Astrocyte (in vitro differentiated cells and primary cell): ENCODE measurements around the gene ATRN. TPM values are rescaled to one million over a fixed set of nuclear protein-coding genes. Genes with fewer than 3 reads are reported as not detected.

ENCODE experiments used
- DNase-seq: peaks from one replicate; pipeline ENCODE4 v3.0.0-alpha.2; 2010; ENCODE audit warnings: low read depth
- FAIRE-seq: peaks from 2 replicates; lab custom pipeline; 2011; peaks lifted over from hg19 to GRCh38; lab: Jason Lieb, UNC
- H2AFZ ChIP-seq: 2 replicates; pipeline ENCODE4 v1.6.0; 2012; ENCODE audit warnings: low read depth, low read length, inconsistent platforms
- H3K27ac ChIP-seq: 2 replicates; pipeline ENCODE4 v1.5.1; 2011; ENCODE audit warnings: low read depth, low read length, inconsistent platforms
- H3K27me3 ChIP-seq: 2 replicates; pipeline ENCODE4 v1.6.0; 2011; ENCODE audit warnings: low read length, inconsistent platforms; ENCODE audit not compliant: insufficient read depth
- H3K36me3 ChIP-seq: 2 replicates; pipeline ENCODE4 v1.5.1; 2011; ENCODE audit warnings: low read length, inconsistent platforms; ENCODE audit not compliant: insufficient read depth
- H3K4me1 ChIP-seq: 2 replicates; pipeline ENCODE4 v1.5.1; 2011; ENCODE audit warnings: low read length, inconsistent platforms; ENCODE audit not compliant: insufficient read depth
- H3K4me2 ChIP-seq: 2 replicates; pipeline ENCODE4 v1.6.0; 2012; ENCODE audit warnings: low read length, inconsistent platforms
- H3K4me3 ChIP-seq: 2 replicates; pipeline ENCODE4 v1.5.1; 2011; ENCODE audit warnings: low read depth, mild to moderate bottlenecking, low read length, inconsistent platforms; ENCODE audit not compliant: insufficient read depth
- H3K79me2 ChIP-seq: 2 replicates; pipeline ENCODE4 v1.6.0; 2012; ENCODE audit warnings: mild to moderate bottlenecking, low read length, inconsistent platforms; ENCODE audit not compliant: insufficient read depth
- H3K9ac ChIP-seq: 2 replicates; pipeline ENCODE4 v1.6.0; 2012; ENCODE audit warnings: mild to moderate bottlenecking, low read length, inconsistent platforms
- H3K9me3 ChIP-seq: 2 replicates; pipeline ENCODE4 v1.5.1; 2012; ENCODE audit warnings: low read depth, mild to moderate bottlenecking, low read length, inconsistent platforms; ENCODE audit not compliant: insufficient read depth
- H4K20me1 ChIP-seq: 2 replicates; pipeline ENCODE4 v1.6.0; 2012; ENCODE audit warnings: low read length, inconsistent platforms; ENCODE audit not compliant: insufficient read depth
- H3K27ac Mint-ChIP-seq: one replicate; pipeline ENCODE4 v1.8.0; 2021; ENCODE audit warnings: mild to moderate bottlenecking, mixed read lengths; ENCODE audit not compliant: unreplicated experiment
- H3K27me3 Mint-ChIP-seq: one replicate; pipeline ENCODE4 v1.8.0; 2021; ENCODE audit warnings: low read depth, mixed read lengths; ENCODE audit not compliant: unreplicated experiment
- H3K36me3 Mint-ChIP-seq: one replicate; pipeline ENCODE4 v1.8.0; 2021; ENCODE audit warnings: low read depth, mixed read lengths; ENCODE audit not compliant: unreplicated experiment
- H3K4me1 Mint-ChIP-seq: one replicate; pipeline ENCODE4 v1.8.0; 2021; ENCODE audit warnings: low read depth, mixed read lengths; ENCODE audit not compliant: unreplicated experiment
- H3K4me3 Mint-ChIP-seq: one replicate; pipeline ENCODE4 v1.8.0; 2021; ENCODE audit warnings: mild to moderate bottlenecking, moderate library complexity, mixed read lengths; ENCODE audit not compliant: unreplicated experiment
- H3K9me3 Mint-ChIP-seq: one replicate; pipeline ENCODE4 v1.8.0; 2021; ENCODE audit warnings: mild to moderate bottlenecking, mixed read lengths; ENCODE audit not compliant: unreplicated experiment
- CTCF ChIP-seq: IDR thresholded peaks from 2 replicates; pipeline ENCODE4 v1.5.1; 2011; ENCODE audit warnings: low read depth, mild to moderate bottlenecking, inconsistent platforms, low read length, moderate library complexity; ENCODE audit not compliant: insufficient read depth
- EZH2 ChIP-seq: IDR thresholded peaks from 2 replicates; pipeline ENCODE4 v1.6.1; 2012; ENCODE audit warnings: mild to moderate bottlenecking, low read length, inconsistent platforms; ENCODE audit not compliant: insufficient read depth
- total RNA-seq: library from RNA; stranded (reverse); gene quantifications from 2 replicates; pipeline ENCODE4 v1.2.1, GENCODE V29; 2021

Gene ATRN
- total RNA-seq, 1 donor from 2014 or later, result 33.8 TPM

GRCh38 chr20:3670511-3670910 is 199.7 kb downstream of the ATRN start:
- Histone ChIP-seq H3K27ac (no peak overlapping the region), H3K9ac (no peak overlapping the region), H3K4me3 (no peak overlapping the region), H3K27me3 (peaks cover 20% of the 10 kb centered on the region), H2AFZ (no peak overlapping the region), H3K36me3 (no peaks in the 10 kb centered on the region), H3K79me2 (no peaks in the 10 kb centered on the region), H4K20me1 (no peaks in the 10 kb centered on the region), H3K4me1 (no peaks in the 10 kb centered on the region), H3K9me3 (no peaks in the 10 kb centered on the region), H3K4me2 (no peak overlapping the region)
- TF ChIP-seq EZH2 (no peak), CTCF (no peak)
- DNase-seq (no peak), FAIRE-seq (no peak)
- H3K4me3 Mint-ChIP-seq, result no peak overlapping the region
- no peak overlapping the region for H3K27ac Mint-ChIP-seq
- H3K9me3 Mint-ChIP-seq, result no peaks in the 10 kb centered on the region
- H3K4me1 Mint-ChIP-seq, result peaks cover 9% of the 10 kb centered on the region
- no peaks in the 10 kb centered on the region for H3K36me3 Mint-ChIP-seq
- H3K27me3 Mint-ChIP-seq, result peaks cover 41% of the 10 kb centered on the region

GRCh38 chr20:3670945-3671344 is 200.1 kb downstream of the ATRN start:
- H3K4me2 ChIP-seq, result no peak overlapping the region
- H2AFZ ChIP-seq, result no peak overlapping the region
- H3K9ac ChIP-seq, result no peak overlapping the region
- Mint-ChIP-seq H3K27ac (no peak overlapping the region), H3K27me3 (peaks cover 43% of the 10 kb centered on the region), H3K9me3 (no peaks in the 10 kb centered on the region), H3K4me1 (peaks cover 9% of the 10 kb centered on the region), H3K4me3 (no peak overlapping the region), H3K36me3 (no peaks in the 10 kb centered on the region)
- no peaks in the 10 kb centered on the region for H4K20me1 ChIP-seq
- H3K9me3 ChIP-seq, result no peaks in the 10 kb centered on the region
- H3K79me2 ChIP-seq, result no peaks in the 10 kb centered on the region
- H3K27ac ChIP-seq, result no peak overlapping the region
- H3K4me1 ChIP-seq, result no peaks in the 10 kb centered on the region
- H3K36me3 ChIP-seq, result no peaks in the 10 kb centered on the region
- FAIRE-seq (no peak), DNase-seq (no peak)
- peaks cover 25% of the 10 kb centered on the region for H3K27me3 ChIP-seq
- H3K4me3 ChIP-seq, result no peak overlapping the region
- TF ChIP-seq EZH2, result no peak
- TF ChIP-seq CTCF, result no peak

GRCh38 chr20:3671986-3672546 is 201.2 kb downstream of the ATRN start:
- TF ChIP-seq CTCF, result no peak
- no peak for TF ChIP-seq EZH2
- H4K20me1 ChIP-seq, result no peaks in the 10 kb centered on the region
- H3K27me3 ChIP-seq, result peaks cover 27% of the 10 kb centered on the region
- no peak overlapping the region for H3K27ac ChIP-seq
- H3K79me2 ChIP-seq, result no peaks in the 10 kb centered on the region
- H3K4me3 ChIP-seq, result no peak overlapping the region
- no peak overlapping the region for H2AFZ ChIP-seq
- H3K9me3 ChIP-seq, result no peaks in the 10 kb centered on the region
- DNase-seq, result no peak
- no peak overlapping the region for H3K9ac ChIP-seq
- Mint-ChIP-seq H3K27me3 (peaks cover 39% of the 10 kb centered on the region), H3K27ac (no peak overlapping the region), H3K9me3 (no peaks in the 10 kb centered on the region), H3K4me3 (no peak overlapping the region), H3K36me3 (no peaks in the 10 kb centered on the region), H3K4me1 (peaks cover 9% of the 10 kb centered on the region)
- H3K4me2 ChIP-seq, result no peak overlapping the region
- H3K36me3 ChIP-seq, result no peaks in the 10 kb centered on the region
- no peak for FAIRE-seq
- peaks cover 4% of the 10 kb centered on the region for H3K4me1 ChIP-seq
